Testis (tissue), 3 donors: Measurements from ENCODE around the gene LDAH. TPM values are rescaled to one million over a fixed set of nuclear protein-coding genes. Genes with fewer than 3 reads are reported as not detected.
A peak's percentile ranks its signal among the peaks of the same experiment; 100 is the strongest.

ENCODE experiments used
- DNase-seq: peaks from one replicate; pipeline ENCODE4 v3.0.0-alpha.2; 2019
- H3K27ac ChIP-seq, 2 donors: fragments of 200-600 bp; sonication (generic); one replicate each; pipeline ENCODE4 v1.5.1; 2019
- H3K27me3 ChIP-seq: fragments of 200-600 bp; sonication (generic); one replicate; pipeline ENCODE4 v1.5.1; 2019
- H3K36me3 ChIP-seq: fragments of 200-600 bp; sonication (generic); one replicate; pipeline ENCODE4 v1.5.1; 2017; ENCODE audit warnings: low read depth; ENCODE audit errors: missing control alignments
- H3K4me1 ChIP-seq: fragments of 200-600 bp; sonication (generic); one replicate; pipeline ENCODE4 v1.5.1; 2019
- H3K4me3 ChIP-seq, 2 donors: fragments of 200-600 bp; sonication (generic); one replicate each; pipeline ENCODE4 v1.5.1; 2017 to 2019
- H3K9me3 ChIP-seq: fragments of 200-600 bp; sonication (generic); one replicate; pipeline ENCODE4 v1.5.1; 2017
- POLR2A ChIP-seq: fragments of 450-650 bp; IDR thresholded peaks from one replicate; pipeline ENCODE4 v1.6.1; 2017; ENCODE audit warnings: antibody characterized with exemption, mild to moderate bottlenecking, moderate library complexity
- WGBS, 2 donors: methylation state at CpG; one replicate each; pipeline ENCODE4 v1.1.5; 2018; 5-methylcytosine and 5-hydroxymethylcytosine counted together
- intact Hi-C: fragments of 100-400 bp; cut with DNase I; formaldehyde crosslinking; loops from one replicate; pipeline ENCODE4 v1.15.1; 2023; ENCODE audit warnings: low total_unique reads
- polyA plus RNA-seq: library from polyadenylated mRNA; stranded (reverse); fragments of 350-450 nt; fragmentation: Illumina TruSeq; extraction: RNeasy Lipid Tissue Mini Kit (QIAGEN cat#74804); gene quantifications from one replicate; pipeline ENCODE4 v1.2.3, GENCODE V29; 2014; ENCODE audit warnings: low read depth, low replicate concordance; ENCODE audit not compliant: insufficient read depth
- total RNA-seq, 2 donors: library from RNA; depleted of rRNA; stranded (reverse); fragments of >200 nt; gene quantifications; one replicate each; pipeline ENCODE4 v1.2.3, GENCODE V29; 2016
- TF ChIP-seq, protein P1 (sequence below), 3 experiments: fragments of 450-650 bp in 2 of 3; fragments of 200-600 bp in 1 of 3; sonication (generic) in 1 of 3; IDR thresholded peaks; one replicate each; pipeline ENCODE4 v1.5.1; 2016 to 2019; ENCODE audit warnings: antibody characterized with exemption in 3 of 3, mild to moderate bottlenecking in 2 of 3, moderate library complexity in 1 of 3

LDAH gene
- total and polyA plus RNA-seq, 3 donors from 2014 or later = 9.3 to 19.4 (median 12.7) TPM

- Histone ChIP-seq H3K9me3 (no peaks in the 10 kb centered on the region), H3K4me3 (no peak overlapping the region), H3K36me3 (no peaks in the 10 kb centered on the region), H3K27me3 (peaks cover 8% of the 10 kb centered on the region), H3K27ac (no peak overlapping the region), H3K4me1 (peaks cover 4% of the 10 kb centered on the region)
- no peak for TF ChIP-seq POLR2A
- TF ChIP-seq, protein P1, sequence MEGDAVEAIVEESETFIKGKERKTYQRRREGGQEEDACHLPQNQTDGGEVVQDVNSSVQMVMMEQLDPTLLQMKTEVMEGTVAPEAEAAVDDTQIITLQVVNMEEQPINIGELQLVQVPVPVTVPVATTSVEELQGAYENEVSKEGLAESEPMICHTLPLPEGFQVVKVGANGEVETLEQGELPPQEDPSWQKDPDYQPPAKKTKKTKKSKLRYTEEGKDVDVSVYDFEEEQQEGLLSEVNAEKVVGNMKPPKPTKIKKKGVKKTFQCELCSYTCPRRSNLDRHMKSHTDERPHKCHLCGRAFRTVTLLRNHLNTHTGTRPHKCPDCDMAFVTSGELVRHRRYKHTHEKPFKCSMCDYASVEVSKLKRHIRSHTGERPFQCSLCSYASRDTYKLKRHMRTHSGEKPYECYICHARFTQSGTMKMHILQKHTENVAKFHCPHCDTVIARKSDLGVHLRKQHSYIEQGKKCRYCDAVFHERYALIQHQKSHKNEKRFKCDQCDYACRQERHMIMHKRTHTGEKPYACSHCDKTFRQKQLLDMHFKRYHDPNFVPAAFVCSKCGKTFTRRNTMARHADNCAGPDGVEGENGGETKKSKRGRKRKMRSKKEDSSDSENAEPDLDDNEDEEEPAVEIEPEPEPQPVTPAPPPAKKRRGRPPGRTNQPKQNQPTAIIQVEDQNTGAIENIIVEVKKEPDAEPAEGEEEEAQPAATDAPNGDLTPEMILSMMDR (IDR thresholded peaks at IDR 0.05) = no peak
- intact Hi-C loops = no loop called here
- DNase-seq = peak; percentile 32
- 43 to 44% methylated on average over 14 to 16 of the region's 16 CpGs for WGBS, 2 donors
These were observed 147.8 kb downstream of the LDAH start for GRCh38 chr2:20674974-20675679.

- DNase-seq = no peak
- intact Hi-C loops = no loop called here
- TF ChIP-seq POLR2A = no peak
- TF ChIP-seq, protein P1 (IDR thresholded peaks at IDR 0.05) = no peak
- Histone ChIP-seq H3K27me3 (peaks cover 8% of the 10 kb centered on the region), H3K4me3 (no peak overlapping the region), H3K4me1 (peaks cover 4% of the 10 kb centered on the region), H3K27ac (no peak overlapping the region), H3K36me3 (no peaks in the 10 kb centered on the region), H3K9me3 (no peaks in the 10 kb centered on the region)
- 69 to 77% methylated on average over 7 to 11 of the region's 11 CpGs for WGBS, 2 donors
These were observed 148.5 kb downstream of the LDAH start for GRCh38 chr2:20674309-20674965.

GRCh38 chr2:20673686-20674308 lies 149.1 kb downstream of the LDAH start:
- Histone ChIP-seq H3K27ac (no peak overlapping the region), H3K9me3 (no peaks in the 10 kb centered on the region), H3K4me1 (peaks cover 4% of the 10 kb centered on the region), H3K36me3 (no peaks in the 10 kb centered on the region), H3K4me3 (no peak overlapping the region), H3K27me3 (peaks cover 8% of the 10 kb centered on the region)
- intact Hi-C loops = no loop called here
- no peak for TF ChIP-seq POLR2A
- TF ChIP-seq, protein P1 (IDR thresholded peaks at IDR 0.05) = no peak
- no peak for DNase-seq
- WGBS, 2 donors = 84% methylated on average over 5 of the region's 5 CpGs

DNA sequence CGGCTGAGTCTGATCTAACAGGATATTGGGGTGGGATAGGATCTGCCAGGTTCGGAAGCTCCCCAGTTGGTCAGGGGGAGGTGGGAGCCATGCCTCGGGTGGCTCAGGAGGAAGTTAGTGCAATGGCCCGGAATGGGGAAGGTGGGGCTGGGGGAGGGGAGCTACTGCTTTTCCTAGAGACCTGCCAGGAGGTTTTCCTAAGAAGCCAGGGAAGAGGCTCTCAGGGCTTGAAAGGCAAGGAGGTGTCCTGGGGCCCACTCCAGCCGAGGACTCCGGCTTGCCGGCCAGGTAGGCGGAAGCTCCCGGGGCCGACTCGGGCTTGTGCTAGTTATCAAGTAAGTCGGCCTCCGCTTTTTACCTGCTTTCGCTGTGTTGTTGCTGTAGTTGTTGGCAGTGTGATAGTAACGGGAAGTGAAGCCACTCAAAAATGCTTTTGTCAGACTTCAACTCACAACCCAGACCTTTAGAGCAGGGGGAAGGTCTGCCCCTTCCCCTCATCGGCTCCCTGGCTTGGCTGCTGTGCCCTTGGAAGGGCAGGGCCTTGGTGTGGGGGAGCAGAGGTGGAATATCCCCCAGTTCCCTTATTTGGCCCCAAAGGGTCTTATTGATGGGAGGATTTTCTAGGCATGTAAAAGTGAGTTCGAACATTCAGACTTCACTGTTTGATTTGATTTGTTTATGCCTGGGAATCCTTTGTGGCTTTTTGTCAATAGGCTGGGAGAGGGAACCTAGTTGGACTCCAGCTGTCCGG lies 150.5 kb downstream of the LDAH start:
- Histone ChIP-seq H3K4me3 (no peak overlapping the region), H3K9me3 (no peaks in the 10 kb centered on the region), H3K27me3 (peaks cover 8% of the 10 kb centered on the region), H3K36me3 (no peaks in the 10 kb centered on the region), H3K27ac (no peak overlapping the region), H3K4me1 (peaks cover 4% of the 10 kb centered on the region)
- TF ChIP-seq, protein P1 (IDR thresholded peaks at IDR 0.05) = no peak
- no peak for TF ChIP-seq POLR2A
- intact Hi-C loops = no loop called here
- WGBS, 2 donors = 41 to 52% methylated on average over 18 of the region's 18 CpGs
- DNase-seq = no peak
